H9 (cell line): ENCODE results near the gene MICB. TPM values are rescaled to one million over a fixed set of nuclear protein-coding genes. Genes with fewer than 3 reads are reported as not detected.
"Not testable (repeated sequence)": the region's sequence is repeated elsewhere in the genome, so short reads cannot be mapped to it uniquely, and the experiment has no call there.

ENCODE experiments used
- DNase-seq: peaks from one replicate; pipeline ENCODE4 v3.0.0-alpha.2; 2017
- H2AFZ ChIP-seq: one replicate; pipeline ENCODE4 v1.6.1; 2013; ENCODE audit warnings: mild to moderate bottlenecking, low read length, control low read depth, moderate library complexity
- H2AK5ac ChIP-seq: 2 replicates; pipeline ENCODE4 v1.6.1; 2013; ENCODE audit warnings: low read length, control low read depth, mixed read lengths; ENCODE audit not compliant: insufficient read length
- H2BK120ac ChIP-seq: one replicate; pipeline ENCODE4 v1.6.1; 2013; ENCODE audit warnings: low read depth, mild to moderate bottlenecking, low read length, control low read depth, inconsistent platforms; ENCODE audit not compliant: poor library complexity, severe bottlenecking
- H2BK12ac ChIP-seq: 2 replicates; pipeline ENCODE4 v1.6.1; 2013; ENCODE audit warnings: low read length, control low read depth, mixed read lengths, low read depth; ENCODE audit not compliant: insufficient read length
- H2BK15ac ChIP-seq: 2 replicates; pipeline ENCODE4 v1.6.1; 2013; ENCODE audit warnings: low read depth, low read length, control low read depth
- H2BK20ac ChIP-seq: one replicate; pipeline ENCODE4 v1.6.1; 2013; ENCODE audit warnings: low read depth, mild to moderate bottlenecking, low read length, control low read depth, inconsistent platforms; ENCODE audit not compliant: poor library complexity, severe bottlenecking
- H2BK5ac ChIP-seq: 2 replicates; pipeline ENCODE4 v1.6.1; 2013; ENCODE audit warnings: low read length, control low read depth, mixed read lengths; ENCODE audit not compliant: insufficient read length
- H3K14ac ChIP-seq: 2 replicates; pipeline ENCODE4 v1.6.1; 2013; ENCODE audit warnings: low read length, control low read depth; ENCODE audit not compliant: insufficient read depth
- H3K18ac ChIP-seq: 2 replicates; pipeline ENCODE4 v1.6.1; 2013; ENCODE audit warnings: low read depth, mild to moderate bottlenecking, mixed read lengths, low read length, control low read depth; ENCODE audit not compliant: insufficient read length
- H3K23ac ChIP-seq: 2 replicates; pipeline ENCODE4 v1.6.1; 2013; ENCODE audit warnings: low read length, control low read depth, mixed read lengths, low read depth; ENCODE audit not compliant: insufficient read length
- H3K23me2 ChIP-seq: 2 replicates; pipeline ENCODE4 v1.6.1; 2013; ENCODE audit warnings: low read depth, mild to moderate bottlenecking, mixed read lengths, low read length, control low read depth; ENCODE audit not compliant: insufficient read length, poor library complexity, severe bottlenecking
- H3K27ac ChIP-seq: 2 replicates; pipeline ENCODE4 v1.5.1; 2013; ENCODE audit warnings: low read length, control low read depth, mixed read lengths, low read depth; ENCODE audit not compliant: insufficient read length
- H3K27me3 ChIP-seq: 2 replicates; pipeline ENCODE4 v1.6.1; 2013; ENCODE audit warnings: low read length, control low read depth, inconsistent platforms; ENCODE audit not compliant: insufficient read depth
- H3K4ac ChIP-seq: 2 replicates; pipeline ENCODE4 v1.6.1; 2013; ENCODE audit warnings: low read depth, mild to moderate bottlenecking, control low read depth, inconsistent platforms, low read length, moderate library complexity
- H3K4me1 ChIP-seq: 2 replicates; pipeline ENCODE4 v1.6.1; 2013; ENCODE audit warnings: low read length, control low read depth, inconsistent platforms; ENCODE audit not compliant: insufficient read depth
- H3K4me2 ChIP-seq: 2 replicates; pipeline ENCODE4 v1.6.1; 2013; ENCODE audit warnings: low read length, control low read depth, mixed read lengths; ENCODE audit not compliant: insufficient read length, insufficient read depth
- H3K56ac ChIP-seq: 2 replicates; pipeline ENCODE4 v1.6.1; 2013; ENCODE audit warnings: low read depth, mild to moderate bottlenecking, mixed read lengths, low read length, control low read depth; ENCODE audit not compliant: insufficient read length
- H3K79me1 ChIP-seq: 2 replicates; pipeline ENCODE4 v1.6.1; 2013; ENCODE audit warnings: low read depth, mild to moderate bottlenecking, moderate library complexity, low read length, control low read depth, inconsistent platforms; ENCODE audit not compliant: insufficient read depth, poor library complexity, severe bottlenecking
- H3K79me2 ChIP-seq: 2 replicates; pipeline ENCODE4 v1.6.1; 2013; ENCODE audit warnings: low read length, control low read depth, inconsistent platforms; ENCODE audit not compliant: insufficient read depth
- H3K9ac ChIP-seq: 2 replicates; pipeline ENCODE4 v1.6.1; 2013; ENCODE audit warnings: low read length, control low read depth, mixed read lengths; ENCODE audit not compliant: insufficient read length; ENCODE audit errors: extremely low read depth
- H3K9me3 ChIP-seq: one replicate; pipeline ENCODE4 v1.6.1; 2013; ENCODE audit warnings: low read depth, low read length, inconsistent platforms; ENCODE audit not compliant: control insufficient read depth
- H3T11ph ChIP-seq: one replicate; pipeline ENCODE4 v1.6.1; 2013; ENCODE audit warnings: mild to moderate bottlenecking, low read length, control low read depth, inconsistent platforms
- H4K20me1 ChIP-seq: one replicate; pipeline ENCODE4 v1.6.1; 2013; ENCODE audit not compliant: control insufficient read depth, insufficient read length, insufficient read depth
- H4K5ac ChIP-seq: 2 replicates; pipeline ENCODE4 v1.6.1; 2013; ENCODE audit warnings: low read depth, mild to moderate bottlenecking, mixed read lengths, low read length, control low read depth; ENCODE audit not compliant: insufficient read length
- H4K8ac ChIP-seq: replicated peaks from 2 replicates; pipeline ENCODE4 v1.6.1; 2013; ENCODE audit warnings: low read length, control low read depth, mixed read lengths, low read depth; ENCODE audit not compliant: insufficient read length
- H4K91ac ChIP-seq: 2 replicates; pipeline ENCODE4 v1.6.1; 2013; ENCODE audit warnings: low read depth, mild to moderate bottlenecking, moderate library complexity, mixed read lengths, low read length, control low read depth; ENCODE audit not compliant: insufficient read length
- H3K27ac Mint-ChIP-seq, 3 experiments: 2 replicates in 2 of 3; 3 replicates in 1 of 3; pipeline ENCODE4 v1.8.0; 2020 to 2021; ENCODE audit warnings: mixed read lengths in 3 of 3, mild to moderate bottlenecking in 1 of 3, moderate library complexity in 1 of 3
- H3K27me3 Mint-ChIP-seq: 2 replicates; pipeline ENCODE4 v1.8.0; 2021; ENCODE audit warnings: low read depth, mild to moderate bottlenecking, moderate library complexity, mixed read lengths
- H3K36me3 Mint-ChIP-seq, 3 experiments: 2 replicates in 2 of 3; 3 replicates in 1 of 3; pipeline ENCODE4 v1.8.0; 2020 to 2021; ENCODE audit warnings: low read depth in 3 of 3, mixed read lengths in 3 of 3; ENCODE audit not compliant: insufficient read depth in 1 of 3
- H3K4me1 Mint-ChIP-seq, 2 experiments: 2 replicates each; pipeline ENCODE4 v1.8.0; 2020; ENCODE audit warnings: mixed read lengths in 2 of 2
- H3K4me3 Mint-ChIP-seq, 2 experiments: 2 replicates in 1 of 2; 3 replicates in 1 of 2; pipeline ENCODE4 v1.8.0; 2020 to 2021; ENCODE audit warnings: mild to moderate bottlenecking in 2 of 2, mixed read lengths in 2 of 2, moderate library complexity in 1 of 2
- H3K9me3 Mint-ChIP-seq, 2 experiments: 2 replicates in 1 of 2; 3 replicates in 1 of 2; pipeline ENCODE4 v1.8.0; 2020; ENCODE audit warnings: mild to moderate bottlenecking in 2 of 2, mixed read lengths in 2 of 2, moderate library complexity in 1 of 2
- WGBS: extraction: QIAGEN DNeasy Blood & Tissue Kit; methylation state at CpG from one replicate; pipeline ENCODE4 v1.1.7; 2013; ENCODE audit warnings: missing lambda C conversion rate, low lambda C conversion rate, mixed read lengths; ENCODE audit not compliant: insufficient read length; ENCODE audit errors: extremely low coverage; 5-methylcytosine and 5-hydroxymethylcytosine counted together
- total RNA-seq: library from RNA; stranded (reverse); gene quantifications from 2 replicates; pipeline ENCODE4 v1.2.1, GENCODE V29; 2021
- TF ChIP-seq, protein P1 (sequence below): fragments of 200-600 bp; sonication (generic); conservative IDR thresholded peaks from 3 replicates; pipeline ENCODE4 v1.8.0; 2021; ENCODE audit warnings: antibody characterized with exemption, mild to moderate bottlenecking

The MICB gene
- total RNA-seq, 1 experiment from 2014 or later = 6.2 TPM

DNA sequence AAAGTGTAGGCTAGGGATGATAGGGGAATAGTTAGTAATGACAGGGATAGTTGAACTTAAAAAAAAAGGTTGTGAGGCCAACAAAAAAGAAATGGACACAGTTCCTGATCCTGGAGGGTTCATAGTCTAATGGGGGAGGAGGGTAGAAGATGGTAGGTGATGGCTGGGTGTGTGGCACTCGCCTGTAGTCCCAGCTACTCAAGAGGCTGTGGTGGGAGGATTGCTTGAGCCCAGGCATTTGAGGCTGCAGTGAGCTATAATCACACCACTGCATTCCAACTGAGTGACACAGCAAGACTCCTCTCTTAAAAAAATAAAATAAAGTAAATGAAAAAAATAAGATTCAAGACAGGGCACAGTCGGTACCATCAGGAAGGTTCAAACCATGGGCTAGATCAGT, 2.4 kb upstream of the MICB start:
- H2BK5ac ChIP-seq = no peak overlapping the region
- Mint-ChIP-seq H3K27ac (no peak overlapping the region), H3K9me3 (no peaks in the 10 kb centered on the region; a peak in 2 of 5 replicates), H3K4me3 (peak overlapping the region; percentile 76 to 91; a peak in 4 of 5 replicates), H3K4me1 (peaks cover 45 to 46% of the 10 kb centered on the region in 2 experiments), H3K36me3 (peaks cover 0 to 2% (median 0%) of the 10 kb centered on the region in 3 experiments; a peak in 2 of 7 replicates), H3K27me3 (peaks cover 55% of the 10 kb centered on the region)
- no peaks in the 10 kb centered on the region; the same call in 1 of the 2 replicates for H3K27me3 ChIP-seq
- H3K9ac ChIP-seq = no peak overlapping the region
- no peak overlapping the region for H4K91ac ChIP-seq
- no peaks in the 10 kb centered on the region; the same call in 1 of the 2 replicates for H3K79me2 ChIP-seq
- peaks cover 5% of the 10 kb centered on the region; the same call in 1 of the 2 replicates for H3K4me1 ChIP-seq
- H3K4me2 ChIP-seq = peak overlapping the region; percentile 47
- no peak overlapping the region for H3K27ac ChIP-seq
- H3K23ac ChIP-seq = no peak overlapping the region
- peaks cover 3% of the 10 kb centered on the region for H3K79me1 ChIP-seq
- H4K8ac ChIP-seq = no peak overlapping the region
- H2BK120ac ChIP-seq = no peak overlapping the region
- no CpG with 5 or more reads among the region's 2 CpGs for WGBS
- H2BK20ac ChIP-seq = no peak overlapping the region
- H3K56ac ChIP-seq = no peak overlapping the region
- no peak overlapping the region for H2BK12ac ChIP-seq
- no peak overlapping the region for H2AFZ ChIP-seq
- no peak overlapping the region for H3K14ac ChIP-seq
- TF ChIP-seq, protein P1, sequence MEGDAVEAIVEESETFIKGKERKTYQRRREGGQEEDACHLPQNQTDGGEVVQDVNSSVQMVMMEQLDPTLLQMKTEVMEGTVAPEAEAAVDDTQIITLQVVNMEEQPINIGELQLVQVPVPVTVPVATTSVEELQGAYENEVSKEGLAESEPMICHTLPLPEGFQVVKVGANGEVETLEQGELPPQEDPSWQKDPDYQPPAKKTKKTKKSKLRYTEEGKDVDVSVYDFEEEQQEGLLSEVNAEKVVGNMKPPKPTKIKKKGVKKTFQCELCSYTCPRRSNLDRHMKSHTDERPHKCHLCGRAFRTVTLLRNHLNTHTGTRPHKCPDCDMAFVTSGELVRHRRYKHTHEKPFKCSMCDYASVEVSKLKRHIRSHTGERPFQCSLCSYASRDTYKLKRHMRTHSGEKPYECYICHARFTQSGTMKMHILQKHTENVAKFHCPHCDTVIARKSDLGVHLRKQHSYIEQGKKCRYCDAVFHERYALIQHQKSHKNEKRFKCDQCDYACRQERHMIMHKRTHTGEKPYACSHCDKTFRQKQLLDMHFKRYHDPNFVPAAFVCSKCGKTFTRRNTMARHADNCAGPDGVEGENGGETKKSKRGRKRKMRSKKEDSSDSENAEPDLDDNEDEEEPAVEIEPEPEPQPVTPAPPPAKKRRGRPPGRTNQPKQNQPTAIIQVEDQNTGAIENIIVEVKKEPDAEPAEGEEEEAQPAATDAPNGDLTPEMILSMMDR = no peak
- H3K4ac ChIP-seq = no peak overlapping the region
- no peaks in the 10 kb centered on the region for H4K20me1 ChIP-seq
- H4K5ac ChIP-seq = no peak overlapping the region
- no peak overlapping the region for H2BK15ac ChIP-seq
- no peak overlapping the region for H3T11ph ChIP-seq
- no peaks in the 10 kb centered on the region for H3K9me3 ChIP-seq
- H2AK5ac ChIP-seq = no peak overlapping the region
- H3K18ac ChIP-seq = no peak overlapping the region
- peaks cover 16% of the 10 kb centered on the region for H3K23me2 ChIP-seq
- no peak for DNase-seq

DNA sequence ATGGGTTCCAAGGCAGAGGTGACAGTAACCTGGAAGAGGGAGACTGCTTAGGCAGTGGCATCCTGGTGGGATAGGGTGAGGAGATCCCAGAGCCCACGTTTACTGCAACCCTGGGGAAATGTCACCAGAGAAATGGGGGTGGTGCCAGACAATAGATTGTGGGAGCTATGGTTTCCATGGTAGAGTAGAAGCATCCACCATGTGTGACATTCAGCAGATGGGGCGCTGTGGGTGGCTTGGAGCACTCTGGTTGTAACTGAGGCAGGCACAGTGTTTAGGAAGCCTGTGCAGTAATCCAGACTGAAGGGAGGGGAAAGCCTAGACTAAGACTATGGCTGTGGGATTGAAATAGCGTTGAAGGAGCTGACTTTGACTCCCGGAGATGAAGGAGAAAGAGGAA, 1.1 kb upstream of the MICB start:
- H3K4me2 ChIP-seq = not testable (repeated sequence)
- peaks cover 54% of the 10 kb centered on the region for H3K27me3 Mint-ChIP-seq

More for the DNA sequence above, 1.1 kb upstream of the MICB start:
- not testable (repeated sequence) for H3K27me3 ChIP-seq, H3K79me1 ChIP-seq, H3K18ac ChIP-seq, H3K27ac ChIP-seq, H3K27ac Mint-ChIP-seq, H3K9me3 Mint-ChIP-seq, H3K9ac ChIP-seq, H3T11ph ChIP-seq, H4K20me1 ChIP-seq, H4K8ac ChIP-seq, H2AFZ ChIP-seq, H2BK12ac ChIP-seq, H3K9me3 ChIP-seq, H3K79me2 ChIP-seq, H2BK15ac ChIP-seq, H2BK5ac ChIP-seq, H3K56ac ChIP-seq, H3K4ac ChIP-seq, H4K5ac ChIP-seq, H3K4me1 ChIP-seq, H3K23ac ChIP-seq, H2AK5ac ChIP-seq, H3K14ac ChIP-seq, H3K36me3 Mint-ChIP-seq, DNase-seq, H4K91ac ChIP-seq, H2BK120ac ChIP-seq, H2BK20ac ChIP-seq
- peak overlapping the region; percentile 82 to 95 for H3K4me3 Mint-ChIP-seq
- H3K4me1 Mint-ChIP-seq = peaks cover 44 to 47% of the 10 kb centered on the region in 2 experiments
- peaks cover 16% of the 10 kb centered on the region for H3K23me2 ChIP-seq
- WGBS = no CpG with 5 or more reads among the region's 4 CpGs
